Muscle of leg (tissue), 11 donors: ENCODE data around the gene FBXO31. TPM values are rescaled to one million over a fixed set of nuclear protein-coding genes. Genes with fewer than 3 reads are reported as not detected.

Experiments used
- DNase-seq: peaks from one replicate; pipeline ENCODE4 v3.0.0; 2013
- H3K27ac ChIP-seq: one replicate; pipeline ENCODE4 v1.5.1; 2013; ENCODE audit warnings: mild to moderate bottlenecking, low read length, control low read depth
- H3K27me3 ChIP-seq: one replicate; pipeline ENCODE4 v1.6.1; 2013; ENCODE audit warnings: low read length; ENCODE audit not compliant: control insufficient read depth, insufficient read depth
- H3K36me3 ChIP-seq: one replicate; pipeline ENCODE4 v1.6.1; 2013; ENCODE audit warnings: low read length; ENCODE audit not compliant: control insufficient read depth, insufficient read depth
- H3K4me1 ChIP-seq: one replicate; pipeline ENCODE4 v1.6.1; 2013; ENCODE audit warnings: low read length; ENCODE audit not compliant: control insufficient read depth, insufficient read depth
- H3K4me3 ChIP-seq: one replicate; pipeline ENCODE4 v1.5.1; 2013; ENCODE audit warnings: low read length, control low read depth
- H3K9me3 ChIP-seq: replicated peaks from 2 replicates; pipeline ENCODE4 v1.6.1; 2013; ENCODE audit warnings: low read depth, low read length; ENCODE audit not compliant: control insufficient read depth
- WGBS: methylation state at CpG from one replicate; pipeline ENCODE4 v1.1.5; 2013; ENCODE audit warnings: missing lambda C conversion rate; ENCODE audit not compliant: insufficient coverage; 5-methylcytosine and 5-hydroxymethylcytosine counted together
- polyA plus RNA-seq, 8 donors: library from polyadenylated mRNA; unstranded; fragments of 120-200 nt; gene quantifications; one replicate each; pipeline versions ENCODE4 v1.2.1 to v1.2.3, GENCODE V29; 2013; ENCODE audit warnings: inconsistent platforms in 1 of 8, low replicate concordance in 1 of 8; ENCODE audit not compliant: insufficient read length in 8 of 8, insufficient read depth in 1 of 8
- total RNA-seq: library from RNA; stranded (reverse); fragments of 120-200 nt; gene quantifications from one replicate; pipeline ENCODE4 v1.2.4, GENCODE V29; 2013

Gene FBXO31
- total and polyA plus RNA-seq, 9 donors: 19.4 to 32.0 (median 27.0) TPM

DNA sequence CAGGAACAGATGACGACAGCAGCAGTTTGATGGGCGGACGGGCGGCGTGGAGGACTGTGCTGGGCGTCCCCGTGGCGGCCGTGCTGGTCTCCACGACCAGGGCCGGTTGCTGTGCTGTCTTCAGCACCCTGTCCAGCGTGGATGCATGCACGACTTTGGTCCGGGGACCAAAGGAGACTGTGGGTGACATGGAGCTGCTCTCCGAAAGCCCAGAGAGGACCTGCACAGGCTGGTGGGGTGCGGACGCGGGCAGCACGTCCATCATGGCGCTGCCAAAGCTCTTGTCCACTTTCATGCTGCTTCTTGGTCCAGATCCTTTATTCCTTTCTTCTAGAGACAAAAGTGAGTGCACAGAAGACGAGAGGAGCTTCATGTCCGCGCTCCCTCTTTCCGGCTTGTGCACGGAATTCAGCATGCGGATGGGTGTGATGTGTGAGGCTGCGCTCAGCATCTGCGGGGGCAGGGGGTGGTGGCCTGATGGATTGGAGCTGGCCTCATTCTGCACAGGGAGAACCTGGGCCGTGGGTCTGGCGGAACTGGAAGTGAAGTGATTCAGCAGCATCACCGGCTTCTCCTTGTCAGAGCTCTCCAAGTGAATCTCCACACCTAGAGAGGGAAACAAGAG, 28.9 kb upstream of the FBXO31 start:
- Histone ChIP-seq H3K36me3 (peaks cover 74% of the 10 kb centered on the region), H3K4me3 (no peak overlapping the region), H3K27ac (no peak overlapping the region), H3K27me3 (no peaks in the 10 kb centered on the region), H3K9me3 (no peaks in the 10 kb centered on the region), H3K4me1 (no peaks in the 10 kb centered on the region)
- DNase-seq: no peak
- WGBS: 91% methylated on average over 28 of the region's 31 CpGs

DNA sequence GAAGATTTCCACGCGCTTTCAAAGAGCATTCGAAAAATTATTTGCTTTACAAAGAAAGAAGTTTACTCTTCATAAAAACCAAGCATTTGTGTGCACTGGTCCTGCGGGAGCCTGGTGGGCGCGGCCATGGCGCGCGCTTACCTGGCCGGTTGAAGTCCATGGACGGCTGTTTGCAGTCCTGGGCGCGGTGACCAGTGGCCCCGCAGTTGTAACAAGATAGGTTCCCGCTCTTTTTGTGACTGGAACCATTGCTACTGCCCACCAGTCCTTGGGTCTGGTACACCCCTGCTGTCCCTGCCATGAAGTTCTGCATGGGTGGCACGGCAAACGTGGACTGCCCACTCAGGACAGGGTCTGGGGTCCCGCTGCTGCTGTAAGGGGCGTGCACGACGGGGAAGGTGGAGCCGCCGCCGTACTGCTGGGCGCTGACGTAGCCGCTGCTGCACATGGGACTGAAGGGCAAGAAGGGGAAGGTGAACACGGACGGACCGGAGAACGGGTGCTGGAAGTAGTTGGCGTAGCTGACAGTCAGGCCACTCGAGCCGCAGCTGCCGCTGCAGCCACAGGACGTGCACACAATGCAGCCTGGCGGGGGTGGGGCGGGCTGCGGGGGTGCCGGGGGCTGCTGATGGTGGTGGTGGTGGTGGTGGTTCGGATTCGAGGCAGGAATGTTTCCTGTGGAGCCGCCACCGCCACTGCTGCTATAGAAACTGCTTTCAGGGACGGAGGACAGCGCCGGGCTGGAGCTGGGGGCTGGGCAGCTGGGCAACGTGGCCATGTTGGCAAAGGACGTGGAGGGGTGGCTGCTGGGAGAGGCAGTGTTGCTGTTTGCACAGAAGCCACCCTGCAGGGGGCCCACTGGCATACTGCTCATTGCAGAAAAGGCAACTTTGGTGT, 28.0 kb upstream of the FBXO31 start:
- H3K27ac ChIP-seq: no peak overlapping the region
- WGBS: 91% methylated on average over 42 of the region's 49 CpGs
- H3K9me3 ChIP-seq: no peaks in the 10 kb centered on the region
- no peak overlapping the region for H3K4me3 ChIP-seq
- H3K27me3 ChIP-seq: no peaks in the 10 kb centered on the region
- peaks cover 71% of the 10 kb centered on the region for H3K36me3 ChIP-seq
- no peak for DNase-seq
- no peaks in the 10 kb centered on the region for H3K4me1 ChIP-seq

DNA sequence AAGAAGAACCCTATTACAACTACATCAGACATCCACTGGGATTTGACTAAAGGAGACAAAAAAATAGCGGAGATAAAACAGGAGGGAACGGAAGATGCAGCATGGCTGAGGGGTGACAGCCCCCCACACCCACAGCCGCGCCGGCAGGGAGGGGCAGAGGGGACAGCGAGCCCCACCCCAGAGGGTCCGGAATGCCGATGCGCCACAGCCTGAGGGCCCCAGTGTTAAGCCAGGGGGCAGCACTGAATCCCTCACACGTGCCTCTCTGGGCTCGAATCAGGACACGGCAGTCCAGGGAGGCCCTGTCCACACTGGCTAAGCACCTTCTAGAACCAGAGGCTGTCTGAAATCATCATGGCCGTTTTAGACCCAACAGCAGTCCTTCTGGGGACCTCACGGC, 27.4 kb upstream of the FBXO31 start:
- WGBS: 79% methylated on average over 13 of the region's 14 CpGs
- H3K4me1 ChIP-seq: no peaks in the 10 kb centered on the region
- no peaks in the 10 kb centered on the region for H3K27me3 ChIP-seq
- DNase-seq: no peak
- no peaks in the 10 kb centered on the region for H3K9me3 ChIP-seq
- no peak overlapping the region for H3K27ac ChIP-seq
- peaks cover 69% of the 10 kb centered on the region for H3K36me3 ChIP-seq
- H3K4me3 ChIP-seq: no peak overlapping the region

DNA sequence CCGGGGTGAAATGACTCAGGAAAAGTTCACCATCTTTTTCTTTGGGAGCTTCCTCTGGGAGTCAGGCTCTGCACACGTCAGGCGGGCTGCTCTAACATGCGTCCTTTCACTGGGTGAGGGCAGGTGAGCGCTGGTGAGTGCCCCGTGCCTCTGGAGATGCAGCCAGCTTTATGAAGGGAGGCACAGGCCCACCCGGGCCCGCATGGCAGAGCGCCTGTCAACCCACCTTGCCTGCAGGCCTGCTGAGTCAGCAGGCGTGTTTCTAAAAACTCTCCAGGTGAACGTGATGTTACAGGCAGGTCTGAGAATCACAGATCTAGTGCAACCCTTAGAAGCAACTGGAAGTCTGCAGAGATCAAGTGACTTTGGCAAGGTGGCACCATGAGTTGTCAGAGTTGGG, 27.0 kb upstream of the FBXO31 start:
- DNase-seq: no peak
- 91% methylated on average over 11 of the region's 11 CpGs for WGBS
- H3K4me3 ChIP-seq: no peak overlapping the region
- H3K27ac ChIP-seq: no peak overlapping the region
- H3K4me1 ChIP-seq: no peaks in the 10 kb centered on the region
- no peaks in the 10 kb centered on the region for H3K9me3 ChIP-seq
- no peaks in the 10 kb centered on the region for H3K27me3 ChIP-seq
- H3K36me3 ChIP-seq: peaks cover 69% of the 10 kb centered on the region

DNA sequence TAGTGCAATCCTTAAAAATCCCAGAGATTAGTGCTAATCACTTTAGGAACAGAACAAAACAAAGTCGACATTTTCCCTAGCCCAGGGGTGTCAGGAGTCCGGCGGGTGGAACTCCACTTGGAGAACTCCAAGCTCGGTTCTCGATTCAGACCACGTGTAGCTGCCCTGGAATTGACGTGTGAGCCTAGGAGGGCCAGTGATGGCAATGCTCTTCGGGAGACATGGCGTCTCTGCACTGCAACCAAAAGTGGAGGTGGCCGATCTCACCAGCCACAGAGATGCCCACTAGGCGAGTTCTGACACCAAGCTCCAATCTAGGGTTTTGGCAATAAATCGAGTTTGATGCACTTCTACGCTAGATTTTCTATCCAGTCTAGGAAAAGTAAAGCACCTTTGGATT, 26.2 kb upstream of the FBXO31 start:
- no peaks in the 10 kb centered on the region for H3K27me3 ChIP-seq
- no peak overlapping the region for H3K4me3 ChIP-seq
- H3K4me1 ChIP-seq: no peaks in the 10 kb centered on the region
- 90% methylated on average over 12 of the region's 13 CpGs for WGBS
- peaks cover 75% of the 10 kb centered on the region for H3K36me3 ChIP-seq
- DNase-seq: no peak
- H3K9me3 ChIP-seq: no peaks in the 10 kb centered on the region
- H3K27ac ChIP-seq: no peak overlapping the region

DNA sequence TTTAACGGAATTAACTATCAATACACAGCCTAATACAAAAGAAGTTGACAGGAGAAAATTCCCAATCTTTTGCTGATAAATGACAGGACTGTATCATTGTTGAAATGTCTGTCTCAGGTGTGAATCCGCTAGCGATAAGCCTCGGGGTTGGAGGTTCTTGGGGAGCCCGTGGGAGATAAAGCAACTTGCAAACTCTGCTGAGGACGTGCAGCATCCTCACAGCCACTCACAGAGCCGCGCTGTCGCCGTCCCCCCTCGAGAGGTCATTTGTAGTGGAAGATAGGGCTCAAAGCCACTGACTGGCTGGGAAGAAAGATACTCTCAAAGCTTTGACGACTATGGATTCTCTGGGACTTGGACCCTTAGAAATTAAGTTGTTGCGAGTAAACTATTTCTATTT, 25.6 kb upstream of the FBXO31 start:
- Histone ChIP-seq H3K4me1 (no peaks in the 10 kb centered on the region), H3K27me3 (no peaks in the 10 kb centered on the region), H3K36me3 (peaks cover 72% of the 10 kb centered on the region), H3K9me3 (no peaks in the 10 kb centered on the region), H3K4me3 (no peak overlapping the region), H3K27ac (no peak overlapping the region)
- DNase-seq: no peak
- WGBS: 40% methylated on average over 2 of the region's 13 CpGs

DNA sequence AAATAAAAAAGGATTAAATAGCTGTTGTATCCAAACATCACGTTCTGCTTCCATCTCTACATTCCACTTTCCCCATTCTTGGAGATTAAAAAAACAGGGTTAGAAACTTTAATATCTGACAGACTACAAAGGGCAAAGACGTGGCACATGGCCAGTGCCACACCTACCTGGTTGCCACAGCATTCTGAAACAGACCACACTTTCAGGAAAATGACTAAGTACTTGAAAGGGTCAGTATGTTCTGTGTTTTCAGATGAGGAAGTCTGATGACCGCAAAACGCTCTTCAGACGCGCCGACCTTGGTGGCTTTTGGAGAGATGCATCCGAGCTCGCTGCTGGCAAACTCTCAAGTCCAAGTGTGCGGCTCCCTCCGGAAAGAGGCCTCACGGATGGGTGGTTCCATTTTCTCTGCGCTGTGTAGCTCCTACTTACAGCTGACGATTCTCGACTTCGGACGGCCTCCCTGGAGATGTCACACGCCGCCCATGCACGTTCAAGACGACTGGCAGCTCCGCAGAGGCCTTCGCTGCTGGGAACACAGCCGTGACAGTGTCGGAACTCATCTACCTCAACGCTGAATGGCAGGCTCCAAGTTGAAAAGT, 24.0 kb upstream of the FBXO31 start:
- Histone ChIP-seq H3K27ac (no peak overlapping the region), H3K27me3 (no peaks in the 10 kb centered on the region), H3K36me3 (peaks cover 65% of the 10 kb centered on the region), H3K4me1 (no peaks in the 10 kb centered on the region), H3K4me3 (no peak overlapping the region), H3K9me3 (no peaks in the 10 kb centered on the region)
- WGBS: 62% methylated on average over 23 of the region's 26 CpGs
- peak; percentile 49 for DNase-seq

DNA sequence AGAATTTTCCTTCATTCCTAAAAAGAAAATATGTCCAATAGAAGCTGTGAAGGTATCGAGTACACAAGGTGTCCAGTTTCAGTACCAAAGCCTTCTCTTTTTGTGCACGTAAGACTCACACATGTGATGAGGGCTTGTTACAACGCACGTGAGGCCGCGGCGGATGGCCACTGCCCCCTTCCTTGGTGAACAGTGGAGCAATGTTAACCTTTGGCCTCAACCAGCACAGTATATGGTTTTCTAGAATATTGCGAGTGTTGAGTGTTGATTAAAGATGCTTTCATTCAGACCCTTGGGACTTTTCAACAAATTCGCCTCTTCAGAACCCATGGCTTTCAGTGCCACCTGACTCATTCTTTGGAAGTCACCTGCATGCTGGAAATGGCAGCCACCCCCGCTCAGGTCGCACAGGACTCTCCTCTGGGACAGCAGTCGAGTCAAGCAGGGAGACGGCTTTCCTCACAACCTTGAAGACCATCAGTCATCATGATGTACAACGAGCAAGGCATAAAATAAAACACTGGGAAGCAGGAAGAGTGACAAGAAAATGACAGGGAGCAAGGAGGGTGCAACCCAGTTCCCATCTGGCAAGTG, 23.0 kb upstream of the FBXO31 start:
- H3K4me1 ChIP-seq: no peaks in the 10 kb centered on the region
- H3K27me3 ChIP-seq: no peaks in the 10 kb centered on the region
- H3K36me3 ChIP-seq: peaks cover 55% of the 10 kb centered on the region
- WGBS: 84% methylated on average over 9 of the region's 14 CpGs
- no peak overlapping the region for H3K4me3 ChIP-seq
- DNase-seq: no peak
- no peak overlapping the region for H3K27ac ChIP-seq
- no peaks in the 10 kb centered on the region for H3K9me3 ChIP-seq

DNA sequence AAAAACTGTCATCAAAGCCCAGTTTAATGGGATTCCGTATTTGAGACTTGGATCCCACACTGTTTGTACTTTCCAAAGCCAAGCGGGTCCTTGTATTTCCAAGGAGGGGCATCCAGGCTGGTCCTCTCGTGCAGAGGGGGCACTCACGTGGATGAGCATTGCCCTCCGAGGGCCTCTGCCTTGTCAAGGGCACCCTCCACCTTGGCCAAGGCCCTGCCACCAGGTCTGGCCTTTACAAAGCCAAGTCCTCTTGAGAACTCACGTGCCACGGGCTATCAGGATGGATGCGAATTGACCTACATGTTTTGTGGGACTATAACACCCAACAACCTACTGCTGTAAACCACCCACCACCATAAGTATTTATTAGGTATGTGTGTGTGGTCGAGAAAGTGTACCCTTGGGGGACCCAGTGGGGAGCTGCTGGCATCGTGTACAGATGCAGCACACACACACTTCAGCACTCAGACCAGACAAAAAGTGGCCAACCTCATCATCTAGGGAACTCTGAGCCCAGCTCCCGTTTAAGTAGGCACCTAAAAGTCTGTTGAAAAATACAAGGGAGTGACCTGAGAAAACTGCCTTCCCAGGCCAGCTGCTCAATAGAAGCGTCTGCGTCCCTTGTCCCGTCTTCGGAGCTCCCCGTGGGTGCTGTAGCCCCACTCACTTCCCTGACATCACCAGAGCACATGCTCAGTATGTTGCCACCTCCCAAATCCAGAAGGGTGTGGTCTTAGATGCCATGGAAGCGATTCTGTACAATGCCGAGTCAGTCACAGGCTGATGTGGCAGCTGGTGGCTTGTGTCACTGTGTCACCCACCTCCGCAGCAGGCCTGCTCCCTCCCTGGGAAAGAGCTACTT, 21.4 kb upstream of the FBXO31 start:
- no peak for DNase-seq
- Histone ChIP-seq H3K9me3 (no peaks in the 10 kb centered on the region), H3K4me1 (no peaks in the 10 kb centered on the region), H3K4me3 (no peak overlapping the region), H3K27me3 (no peaks in the 10 kb centered on the region), H3K27ac (no peak overlapping the region), H3K36me3 (peaks cover 44% of the 10 kb centered on the region)
- 88% methylated on average over 13 of the region's 19 CpGs for WGBS
